K562 (cell line): Measurements from ENCODE around the gene SV2C. TPM values are rescaled to one million over a fixed set of nuclear protein-coding genes. Genes with fewer than 3 reads are reported as not detected.
A peak's percentile ranks its signal among the peaks of the same experiment; 100 is the strongest.

ENCODE experiments used
- ATAC-seq: fragments of 200-7000 bp; cut with Tn5 transposase; 3 replicates; pipeline ENCODE4 v1.9.1; 2020; ENCODE audit warnings: moderate library complexity
- BruUV-seq: library from RNA; stranded (reverse); fragments of 400-500 nt; replicated peaks from 2 replicates; lab custom pipeline; 2021; lab: Mats Ljungman, UMichigan
- CTCF ChIA-PET: fragments of 300-600 bp; formaldehyde crosslinking; extraction: SDS; loops from one replicate; lab custom pipeline; 2021; ENCODE audit warnings: low intra/inter-chr PET ratio; lab: Yijun Ruan, JAX
- POLR2A ChIA-PET: fragments of 300-600, 350-650 bp; sonication (Branson Sonifier 250); formaldehyde crosslinking; extraction: SDS; loops from one replicate; lab custom pipeline; 2021; ENCODE audit warnings: antibody characterized with exemption, inconsistent platforms; lab: Yijun Ruan, JAX
- DNase-seq, 4 experiments: peaks; one replicate each; pipeline versions ENCODE4 v3.0.0 to v3.0.0-alpha.2; 2011 to 2018; ENCODE audit warnings: low spot score in 3 of 4, mixed read lengths in 3 of 4; ENCODE audit errors: extremely low read depth in 1 of 4
- FAIRE-seq: peaks from 2 replicates; lab custom pipeline; 2011; peaks lifted over from hg19 to GRCh38; lab: Jason Lieb, UNC
- H2AFZ ChIP-seq: 2 replicates; pipeline ENCODE4 v1.6.0; 2011; ENCODE audit warnings: low read depth, low read length, control low read depth, inconsistent platforms
- H3K27ac ChIP-seq: fragments of 200-600 bp; 3 replicates; pipeline ENCODE4 v1.8.0; 2011; ENCODE audit warnings: low read depth, mild to moderate bottlenecking, control low read depth, inconsistent platforms, low read length, moderate library complexity, mixed read lengths; ENCODE audit errors: extremely low read depth
- H3K27me3 ChIP-seq, 2 experiments: fragments of 300-600 bp in 1 of 2; 2 replicates in 1 of 2; 3 replicates in 1 of 2; pipeline versions ENCODE4 v1.6.0 to v1.8.0; 2011; ENCODE audit warnings: inconsistent platforms in 2 of 2, low read length in 2 of 2, mild to moderate bottlenecking in 1 of 2, mixed read lengths in 1 of 2, moderate library complexity in 1 of 2; ENCODE audit not compliant: control insufficient read depth in 2 of 2, insufficient read depth in 2 of 2
- H3K36me3 ChIP-seq: fragments of 300-600 bp; 3 replicates; pipeline ENCODE4 v1.8.0; 2011; ENCODE audit warnings: mild to moderate bottlenecking, low read length, inconsistent platforms; ENCODE audit not compliant: control insufficient read depth, insufficient read depth
- H3K4me1 ChIP-seq, 2 experiments: fragments of 200-600 bp in 1 of 2; replicated peaks in 1 of 2; 2 replicates in 1 of 2; 3 replicates in 1 of 2; pipeline versions ENCODE4 v1.5.1 to v1.8.0; 2011; ENCODE audit warnings: inconsistent platforms in 2 of 2, low read length in 2 of 2, mild to moderate bottlenecking in 1 of 2, mixed read lengths in 1 of 2, moderate library complexity in 1 of 2; ENCODE audit not compliant: control insufficient read depth in 2 of 2, insufficient read depth in 2 of 2
- H3K4me2 ChIP-seq: 2 replicates; pipeline ENCODE4 v1.6.1; 2011; ENCODE audit warnings: low read length, control low read depth, inconsistent platforms, mixed read lengths; ENCODE audit not compliant: insufficient read depth
- H3K4me3 ChIP-seq: fragments of 200-600 bp; sonication (generic), shearing (Covaris generic); 2 replicates; pipeline ENCODE4 v1.5.1; 2016; ENCODE audit warnings: control low read depth, inconsistent platforms
- H3K79me2 ChIP-seq: fragments of 200-600 bp; 3 replicates; pipeline ENCODE4 v1.8.0; 2011; ENCODE audit warnings: low read length, inconsistent platforms; ENCODE audit not compliant: control insufficient read depth, insufficient read depth
- H3K9ac ChIP-seq, 2 experiments: 2 replicates each; pipeline versions ENCODE4 v1.6.0 to v1.6.1; 2011; ENCODE audit warnings: low read depth in 2 of 2, low read length in 2 of 2, control low read depth in 1 of 2, inconsistent platforms in 1 of 2, mild to moderate bottlenecking in 1 of 2, mixed read lengths in 1 of 2; ENCODE audit not compliant: insufficient read depth in 1 of 2
- H3K9me1 ChIP-seq: one replicate; pipeline ENCODE4 v1.6.0; 2011; ENCODE audit warnings: inconsistent platforms, mild to moderate bottlenecking, low read length, moderate library complexity; ENCODE audit not compliant: control insufficient read depth, insufficient read depth
- H3K9me3 ChIP-seq: replicated peaks from 2 replicates; pipeline ENCODE4 v1.5.1; 2011; ENCODE audit warnings: low read depth, low read length, inconsistent platforms; ENCODE audit not compliant: control insufficient read depth, insufficient read depth
- H4K20me1 ChIP-seq: replicated peaks from 2 replicates; pipeline ENCODE4 v1.6.1; 2011; ENCODE audit warnings: low read length, inconsistent platforms, mixed read lengths; ENCODE audit not compliant: control insufficient read depth, insufficient read depth
- HMGN3 ChIP-seq: IDR thresholded peaks from 2 replicates; pipeline ENCODE4 v1.6.1; 2011; ENCODE audit warnings: borderline replicate concordance, low read depth, mild to moderate bottlenecking, mixed read lengths, low read length; ENCODE audit not compliant: insufficient read length; ENCODE audit errors: extremely low read depth
- HNRNPL ChIP-seq: fragments of 200-400 bp; formaldehyde crosslinking; IDR thresholded peaks from 2 replicates; pipeline ENCODE4 v1.6.1; 2017; ENCODE audit warnings: low read depth, mild to moderate bottlenecking, low read length
- MCM5 ChIP-seq: fragments of 450-650 bp; IDR thresholded peaks from 2 replicates; pipeline ENCODE4 v1.6.1; 2016; ENCODE audit warnings: low read depth
- MEF2A ChIP-seq: IDR thresholded peaks from 2 replicates; pipeline ENCODE4 v1.6.1; 2011; ENCODE audit warnings: low read depth, mild to moderate bottlenecking, low read length, moderate library complexity; ENCODE audit not compliant: control insufficient read depth
- PHF21A ChIP-seq: fragments of 450-650 bp; IDR thresholded peaks from 2 replicates; pipeline ENCODE4 v1.6.1; 2017; ENCODE audit warnings: low read depth, borderline replicate concordance
- REST ChIP-seq, 2 experiments: fragments of 450-650 bp; formaldehyde crosslinking in 1 of 2; IDR thresholded peaks; 2 replicates each; pipeline versions ENCODE4 v1.4.0 to v1.6.1; 2014 to 2020; ENCODE audit warnings: mild to moderate bottlenecking in 2 of 2, borderline replicate concordance in 1 of 2, low read depth in 1 of 2
- SIN3B ChIP-seq: fragments of 450-650 bp; IDR thresholded peaks from 2 replicates; pipeline ENCODE4 v1.6.1; 2017; ENCODE audit warnings: low read depth, mild to moderate bottlenecking, moderate library complexity
- SRSF7 ChIP-seq: fragments of 200-400 bp; formaldehyde crosslinking; optimal IDR thresholded peaks from 2 replicates; pipeline ENCODE3; 2017; ENCODE audit warnings: mild to moderate bottlenecking, low read depth, low read length
- STAT6 ChIP-seq: sonication (generic); formaldehyde crosslinking; IDR thresholded peaks from 2 replicates; pipeline ENCODE4 v1.8.1; 2023; ENCODE audit warnings: mild to moderate bottlenecking, missing genetic modification reagents
- ZNF41 ChIP-seq: fragments of 250-450 bp; sonication (Bioruptor Pico); conservative IDR thresholded peaks from 2 replicates; pipeline ENCODE4 v1.4.0; 2020; ENCODE audit warnings: mild to moderate bottlenecking
- WGBS: fragments of 100-300 bp; shearing (Covaris generic); methylation state at CpG from one replicate; pipeline ENCODE4 v1.1.6; 2016; ENCODE audit warnings: low coverage, mixed read lengths; ENCODE audit not compliant: insufficient coverage; ENCODE audit errors: missing lambda C conversion rate; 5-methylcytosine and 5-hydroxymethylcytosine counted together
- in situ Hi-C: fragments of 300-500 bp; cut with MboI; formaldehyde crosslinking; loops from 4 replicates; pipeline ENCODE4 v1.15.0; 2018; ENCODE audit warnings: inconsistent platforms, mixed read lengths
- intact Hi-C: fragments of 100-400 bp; cut with micrococcal nuclease; formaldehyde crosslinking; loops from 2 replicates; pipeline ENCODE4 v1.14.2; 2022
- polyA plus RNA-seq, 8 experiments: library from polyadenylated mRNA; depleted of rRNA in 4 of 8; stranded (reverse) in 5 of 8; unstranded in 3 of 8; fragments of >200 nt; fragmentation: Nextera tagmentation in 2 of 8; fragmentation: Illumina TruSeq in 1 of 8; extraction: Ambion mirVana in 2 of 8; extraction: Trizol in 1 of 8; gene quantifications; 2 replicates each; pipeline versions ENCODE4 v1.2.1 to v1.2.3, GENCODE V29; 2011 to 2014; ENCODE audit warnings: inconsistent platforms in 1 of 8, missing spikeins in 1 of 8
- total RNA-seq, 7 experiments: library from RNA; depleted of rRNA in 6 of 7; stranded (reverse); fragments of >200 nt in 6 of 7; fragmentation: Illumina TruSeq in 2 of 7; extraction: Trizol in 2 of 7; gene quantifications; 2 replicates each; pipeline versions ENCODE4 v1.2.1 to v1.2.3, GENCODE V29; 2011 to 2021; ENCODE audit warnings: low replicate concordance in 1 of 7

SV2C gene
- total and polyA plus RNA-seq, 9 of the 15 experiments (the other 6 are each of a cell fraction or from before 2014, with no cell fraction given): 0.05 TPM; not detected in 8

GRCh38 chr5:76256116-76256889 is 173.1 kb downstream of the SV2C start:
- Histone ChIP-seq H3K27me3 (peaks cover 0 to 16% of the 10 kb centered on the region in 2 experiments; a peak in 2 of 5 replicates), H3K79me2 (no peaks in the 10 kb centered on the region), H3K4me1 (no peaks in the 10 kb centered on the region), H4K20me1 (no peaks in the 10 kb centered on the region), H3K27ac (no peak overlapping the region), H3K9me1 (no peaks in the 10 kb centered on the region), H2AFZ (no peak overlapping the region), H3K9ac (no peak overlapping the region), H3K36me3 (no peaks in the 10 kb centered on the region), H3K9me3 (no peaks in the 10 kb centered on the region), H3K4me2 (no peak overlapping the region), H3K4me3 (no peak overlapping the region)
- ChIA-PET POLR2A (interaction anchor here (0.6 kb wide), 1 partner anchor 164 kb away, joined by 3 read pairs; no protein-coding TSS in a partner anchor), CTCF (interaction anchor here (0.8 to 1.9 kb wide), 6 partner anchors 81 to 1584 kb away, joined by 3 to 10 read pairs (median 4); no protein-coding TSS in a partner anchor)
- intact Hi-C loops: loop anchor here (2.0 to 10.0 kb wide), 5 partner anchors 110 to 1582 kb away; no protein-coding TSS in a partner anchor
- FAIRE-seq (peak; percentile 92), DNase-seq (peak; percentile 31 to 79 (median 50)), ATAC-seq (peak; percentile 99)
- whole genome bisulfite sequencing: under 1% methylated on average over 8 of the region's 8 CpGs
- no TSS peak for BruUV-seq
- in situ Hi-C loops: no loop called here
- TF ChIP-seq SIN3B (no peak), HMGN3 (no peak), MCM5 (no peak), MEF2A (0 out of 2 replicates have a peak, but pooled peaks have one; percentile 39), HNRNPL (no peak), SRSF7 (no peak), REST (IDR thresholded peaks at IDR 0.05; ENCODE audit: borderline replicate concordance) (peak; percentile 86), REST (CRISPR knock-in tag; IDR thresholded peaks at IDR 0.05; ENCODE audit: low read depth) (no peak), STAT6 (no peak), ZNF41 (CRISPR knock-in tag) (no peak), PHF21A (no peak)
